Tibial artery (tissue), 4 donors: Measurements from ENCODE around the gene EIF4EBP2.
A peak's percentile ranks its signal among the peaks of the same experiment; 100 is the strongest.

ENCODE experiments used
- DNase-seq, 2 donors: peaks; one replicate each; pipeline ENCODE4 v3.0.0-alpha.2; 2019
- H3K27ac ChIP-seq, 2 donors: fragments of 200-600 bp; sonication (generic) in 1 of 2; 1 replicate in 1 of 2; 2 replicates in 1 of 2; pipeline ENCODE4 v1.5.1; 2018 to 2019; ENCODE audit warnings: mild to moderate bottlenecking in 1 of 2
- H3K27me3 ChIP-seq, 2 donors: fragments of 200-600 bp; sonication (generic) in 1 of 2; one replicate each; pipeline versions ENCODE4 v1.5.1 to v1.6.0; 2016 to 2019
- H3K36me3 ChIP-seq, 3 donors: fragments of 200-600 bp; sonication (generic) in 2 of 3; one replicate each; pipeline ENCODE4 v1.5.1; 2016 to 2019; ENCODE audit warnings: mild to moderate bottlenecking in 2 of 3
- H3K4me1 ChIP-seq, 4 donors: fragments of 200-600 bp; sonication (generic) in 2 of 4; 1 replicate in 3 of 4; 2 replicates in 1 of 4; pipeline ENCODE4 v1.5.1; 2016 to 2019
- H3K4me3 ChIP-seq, 2 donors: fragments of 200-600 bp; sonication (generic) in 1 of 2; 1 replicate in 1 of 2; 2 replicates in 1 of 2; pipeline ENCODE4 v1.5.1; 2018 to 2019; ENCODE audit warnings: mild to moderate bottlenecking in 2 of 2
- H3K9me3 ChIP-seq, 3 donors: fragments of 200-600 bp; sonication (generic) in 1 of 3; one replicate each; pipeline ENCODE4 v1.5.1; 2016 to 2019
- CTCF ChIP-seq, 2 experiments: fragments of 200-600 bp in 1 of 2; fragments of 450-650 bp in 1 of 2; IDR thresholded peaks; one replicate each; pipeline ENCODE4 v1.5.1; 2017 to 2019; ENCODE audit warnings: antibody characterized with exemption in 2 of 2, mild to moderate bottlenecking in 1 of 2, moderate library complexity in 1 of 2
- intact Hi-C: fragments of 100-400 bp; cut with DNase I; formaldehyde crosslinking; loops from one replicate; pipeline ENCODE4 v1.15.0; 2023; ENCODE audit warnings: low total_unique reads

Gene EIF4EBP2

GRCh38 chr10:70456164-70456563, 52.2 kb downstream of the EIF4EBP2 start:
- H3K36me3 ChIP-seq = no peaks in the 10 kb centered on the region
- TF ChIP-seq CTCF (IDR thresholded peaks at IDR 0.05) = no peak
- no peaks in the 10 kb centered on the region for H3K9me3 ChIP-seq
- H3K4me3 ChIP-seq = no peak overlapping the region
- H3K27me3 ChIP-seq = no peaks in the 10 kb centered on the region
- no peak for DNase-seq
- peak overlapping the region in 1 of 2 donors; percentile 28 for H3K27ac ChIP-seq
- intact Hi-C loops = no loop called here
- H3K4me1 ChIP-seq = peaks cover 0 to 33% (median 22%) of the 10 kb centered on the region in 4 donors

GRCh38 chr10:70457759-70458305, 53.9 kb downstream of the EIF4EBP2 start:
- intact Hi-C loops = no loop called here
- peaks cover 0 to 47% (median 36%) of the 10 kb centered on the region in 4 donors for H3K4me1 ChIP-seq
- DNase-seq = no peak
- TF ChIP-seq CTCF (IDR thresholded peaks at IDR 0.05) = no peak
- no peaks in the 10 kb centered on the region for H3K36me3 ChIP-seq
- H3K4me3 ChIP-seq = peak overlapping the region; percentile 46 to 53
- H3K27ac ChIP-seq = peak overlapping the region; percentile 88 to 89
- no peaks in the 10 kb centered on the region for H3K27me3 ChIP-seq
- H3K9me3 ChIP-seq = no peaks in the 10 kb centered on the region

GRCh38 chr10:70458329-70459060, 54.5 kb downstream of the EIF4EBP2 start:
- intact Hi-C loops = no loop called here
- no peaks in the 10 kb centered on the region for H3K27me3 ChIP-seq
- peak overlapping the region; percentile 88 to 89 for H3K27ac ChIP-seq
- peak; percentile 72 to 95 for DNase-seq
- H3K4me1 ChIP-seq = peaks cover 0 to 54% (median 41%) of the 10 kb centered on the region in 4 donors
- peak in 1 of 2 experiments; percentile 46 for TF ChIP-seq CTCF (IDR thresholded peaks at IDR 0.05)
- H3K9me3 ChIP-seq = no peaks in the 10 kb centered on the region
- H3K36me3 ChIP-seq = no peaks in the 10 kb centered on the region
- peak overlapping the region; percentile 46 to 53 for H3K4me3 ChIP-seq

- peak overlapping the region; percentile 88 to 89 for H3K27ac ChIP-seq
- peak in 1 of 2 donors; percentile 83 for DNase-seq
- peaks cover 0 to 55% (median 42%) of the 10 kb centered on the region in 4 donors for H3K4me1 ChIP-seq
- TF ChIP-seq CTCF (IDR thresholded peaks at IDR 0.05) = no peak
- H3K36me3 ChIP-seq = no peaks in the 10 kb centered on the region
- intact Hi-C loops = no loop called here
- H3K9me3 ChIP-seq = no peaks in the 10 kb centered on the region
- H3K4me3 ChIP-seq = peak overlapping the region; percentile 46 to 53
- no peaks in the 10 kb centered on the region for H3K27me3 ChIP-seq
Measured at GRCh38 chr10:70459061-70459773, 55.3 kb downstream of the EIF4EBP2 start.

- TF ChIP-seq CTCF (IDR thresholded peaks at IDR 0.05) = no peak
- Histone ChIP-seq H3K4me1 (peaks cover 0 to 55% (median 42%) of the 10 kb centered on the region in 4 donors), H3K4me3 (no peak overlapping the region), H3K9me3 (no peaks in the 10 kb centered on the region), H3K27ac (peak overlapping the region; percentile 88 to 89), H3K27me3 (no peaks in the 10 kb centered on the region), H3K36me3 (no peaks in the 10 kb centered on the region)
- intact Hi-C loops = loop anchor here (2.0 to 10.0 kb wide), 3 partner anchors 81 to 422 kb away; no protein-coding TSS in a partner anchor
- no peak for DNase-seq
Measured at GRCh38 chr10:70459774-70460490, 56.0 kb downstream of the EIF4EBP2 start.
